ENCODE measurements around the gene CD96.

DNA sequence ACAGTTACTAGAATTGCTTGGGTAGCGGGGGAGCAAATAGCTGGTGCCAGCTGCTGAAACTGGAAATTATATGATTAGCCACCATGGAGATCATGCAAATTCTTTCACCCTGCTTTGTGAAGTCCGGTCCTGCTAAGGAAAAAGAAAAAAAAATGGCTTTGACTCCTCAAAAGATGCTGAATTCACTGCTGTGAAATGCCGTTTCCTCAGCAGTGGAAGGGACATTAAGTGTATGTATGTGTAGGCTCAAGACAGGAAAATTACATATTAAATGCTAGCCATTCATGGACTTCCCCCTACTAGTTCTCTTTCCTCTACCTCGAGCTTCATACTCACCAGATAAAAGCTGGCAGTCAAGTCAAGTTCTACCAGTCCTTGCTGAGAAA, 135.0 kb downstream of the CD96 start:
- TF ChIP-seq, protein P1, sequence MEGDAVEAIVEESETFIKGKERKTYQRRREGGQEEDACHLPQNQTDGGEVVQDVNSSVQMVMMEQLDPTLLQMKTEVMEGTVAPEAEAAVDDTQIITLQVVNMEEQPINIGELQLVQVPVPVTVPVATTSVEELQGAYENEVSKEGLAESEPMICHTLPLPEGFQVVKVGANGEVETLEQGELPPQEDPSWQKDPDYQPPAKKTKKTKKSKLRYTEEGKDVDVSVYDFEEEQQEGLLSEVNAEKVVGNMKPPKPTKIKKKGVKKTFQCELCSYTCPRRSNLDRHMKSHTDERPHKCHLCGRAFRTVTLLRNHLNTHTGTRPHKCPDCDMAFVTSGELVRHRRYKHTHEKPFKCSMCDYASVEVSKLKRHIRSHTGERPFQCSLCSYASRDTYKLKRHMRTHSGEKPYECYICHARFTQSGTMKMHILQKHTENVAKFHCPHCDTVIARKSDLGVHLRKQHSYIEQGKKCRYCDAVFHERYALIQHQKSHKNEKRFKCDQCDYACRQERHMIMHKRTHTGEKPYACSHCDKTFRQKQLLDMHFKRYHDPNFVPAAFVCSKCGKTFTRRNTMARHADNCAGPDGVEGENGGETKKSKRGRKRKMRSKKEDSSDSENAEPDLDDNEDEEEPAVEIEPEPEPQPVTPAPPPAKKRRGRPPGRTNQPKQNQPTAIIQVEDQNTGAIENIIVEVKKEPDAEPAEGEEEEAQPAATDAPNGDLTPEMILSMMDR (IDR thresholded peaks at IDR 0.05): no peak
- TF ChIP-seq POLR2AphosphoS5 (IDR thresholded peaks at IDR 0.05) (no peak), POLR2A (IDR thresholded peaks at IDR 0.05) (no peak), EP300 (IDR thresholded peaks at IDR 0.05) (no peak)
